HCEC 1CT (cell line): ENCODE results near the gene OR4P4.

Experiments used
- DNase-seq: peaks from one replicate; pipeline ENCODE4 v3.0.0-alpha.2; 2017

OR4P4 gene

DNA sequence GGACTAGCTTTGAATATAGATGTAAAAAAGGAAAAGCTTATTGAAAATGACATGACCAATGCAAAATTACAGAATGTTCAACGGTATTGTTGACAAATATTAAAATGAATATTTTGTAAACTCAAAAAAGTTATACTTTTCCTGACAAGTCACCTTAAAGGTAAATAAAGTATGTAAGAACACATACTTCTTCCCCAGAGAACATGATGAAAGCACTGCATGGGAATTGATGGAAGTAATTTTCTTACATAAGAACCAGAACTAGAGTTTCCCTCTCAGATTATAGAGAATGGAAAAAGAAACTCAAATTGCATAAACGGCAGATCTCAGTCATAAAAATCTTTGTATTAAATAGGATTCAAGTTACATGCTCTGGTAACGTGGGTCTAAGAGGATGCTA, at the start of gene OR4P4:
TSS of gene OR4P4 (plus strand) at position 301 of the 400 bp plus-strand sequence.
- DNase-seq = no peak

DNA sequence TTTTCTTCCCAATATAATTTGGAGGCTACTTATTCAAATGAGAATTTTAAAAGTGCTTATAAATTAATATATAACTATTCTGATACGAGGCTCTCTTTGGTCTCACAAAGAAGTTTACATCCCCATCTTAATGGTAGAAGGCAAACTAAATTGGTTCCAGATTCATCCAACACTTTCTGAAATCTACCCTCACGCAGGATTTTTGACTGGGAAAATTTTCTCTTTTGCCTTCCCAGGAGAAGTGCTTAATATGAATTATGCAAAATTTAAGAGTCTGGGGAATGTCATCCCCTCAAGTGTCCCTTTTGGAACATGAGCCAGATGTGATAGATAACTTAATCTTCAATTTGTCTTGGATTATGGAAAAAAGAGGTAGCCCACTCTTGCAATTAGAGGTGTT, 27.4 kb upstream of the OR4P4 start, which contains the start of gene OR4C11:
TSS of gene OR4C11 (minus strand) at position 101 of the 400 bp plus-strand sequence. CDS start 3,272 bp downstream, outside the sequence.
- no peak for DNase-seq

DNA sequence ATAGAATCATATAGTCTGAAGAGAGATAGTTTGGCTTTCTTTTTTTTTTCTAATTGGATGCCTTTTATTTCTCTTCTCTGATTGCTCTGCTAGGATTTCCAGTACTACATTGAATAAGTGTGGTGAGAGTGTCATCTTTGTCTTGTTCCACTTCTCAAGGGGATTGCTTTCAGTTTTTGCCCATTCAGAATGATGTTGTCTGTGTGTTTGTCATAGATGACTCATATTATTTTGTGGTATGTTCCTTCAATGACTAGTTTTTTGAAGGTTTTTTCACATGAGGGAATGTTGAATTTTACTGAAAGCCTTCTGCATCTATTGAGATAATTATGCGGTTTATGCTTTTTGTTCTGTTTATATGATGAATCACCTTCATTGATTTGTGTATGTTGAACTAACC, 10.4 kb upstream of the OR4P4 start:
- no peak for DNase-seq

DNA sequence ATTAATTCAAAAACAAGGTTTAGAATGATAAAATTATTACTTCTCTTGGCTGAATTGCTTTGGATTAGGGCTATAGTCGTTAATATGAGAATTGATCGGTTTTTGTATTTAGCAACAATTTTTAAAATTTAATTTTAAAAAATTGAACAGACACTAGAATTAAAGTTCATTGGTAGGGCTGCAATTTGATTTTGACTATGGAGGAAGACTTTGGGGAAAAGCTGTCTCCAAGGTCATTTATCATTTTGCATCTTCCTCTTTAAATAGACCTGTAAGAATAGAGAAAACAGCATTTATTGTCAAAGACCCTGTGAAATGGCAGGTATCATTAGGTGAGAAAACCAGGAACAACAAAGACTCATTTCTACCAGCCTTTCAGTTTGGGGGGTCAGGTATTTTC, 13.1 kb downstream of the OR4P4 start, which contains the start of gene OR4S2:
TSS of gene OR4S2 (plus strand) at position 301 of the 400 bp plus-strand sequence. CDS start 2,577 bp downstream, outside the sequence.
- no peak for DNase-seq

DNA sequence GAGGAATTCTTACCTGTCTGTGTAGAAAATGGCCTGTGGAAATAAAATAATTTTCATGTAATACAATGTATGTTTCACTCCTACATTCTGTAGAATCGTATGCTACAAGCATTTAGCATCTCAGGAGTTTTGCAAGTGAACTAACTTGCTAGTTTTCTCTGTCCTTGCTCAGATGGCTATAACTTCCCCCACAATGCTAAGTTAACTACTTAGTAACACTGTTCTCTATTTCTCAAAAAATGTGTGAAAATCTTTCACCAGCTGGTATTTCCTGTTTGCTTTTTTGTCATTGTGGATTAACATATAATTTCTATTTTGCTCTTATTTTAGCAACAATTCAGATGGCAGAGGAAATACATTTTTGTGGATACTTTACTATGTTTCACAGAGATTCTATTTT, 17.6 kb downstream of the OR4P4 start:
- no peak for DNase-seq

DNA sequence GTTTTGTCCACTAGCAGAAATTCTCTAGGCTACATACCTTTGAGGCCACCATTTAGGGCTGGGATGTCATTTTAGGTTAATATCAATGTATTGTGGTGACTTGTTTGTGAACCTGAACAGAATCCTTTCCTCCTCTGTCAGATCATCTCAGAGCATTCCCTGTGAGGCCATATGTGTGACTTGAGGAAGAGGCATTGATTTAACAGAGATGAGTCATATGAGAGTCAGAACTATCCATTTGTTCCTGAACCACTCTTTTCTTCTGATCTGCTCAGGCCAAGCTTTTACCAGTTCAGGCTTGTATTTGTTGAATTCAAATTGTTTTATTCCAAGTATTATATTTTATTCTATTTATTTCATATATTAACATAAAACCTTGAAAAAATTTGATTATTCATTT, 20.2 kb downstream of the OR4P4 start:
- DNase-seq = no peak

DNA sequence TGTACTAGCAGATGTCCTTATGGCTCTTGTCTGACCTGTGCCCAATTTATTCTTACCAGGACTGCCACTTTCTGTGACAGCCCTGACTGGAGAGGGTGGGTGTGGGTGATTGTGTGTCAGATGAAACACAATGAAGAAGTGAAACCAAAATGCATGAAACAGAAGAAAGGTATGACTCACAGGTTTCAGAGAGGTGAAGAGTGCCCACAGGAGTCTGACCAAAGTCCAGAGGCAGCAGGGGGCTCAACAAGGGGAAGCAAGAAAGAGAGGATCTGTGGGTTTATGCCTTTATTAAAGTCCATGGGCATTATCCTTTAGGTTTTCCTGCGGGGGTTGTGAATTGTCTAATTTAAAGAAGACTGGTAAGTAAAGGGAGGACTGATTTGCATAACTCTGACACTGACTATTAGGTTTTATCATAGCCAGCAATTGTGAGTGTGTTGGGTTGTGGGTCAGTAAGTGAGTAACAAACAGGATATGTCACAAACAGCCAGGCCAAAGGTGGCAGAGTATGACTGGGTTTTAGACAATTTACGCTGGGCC, 23.2 kb downstream of the OR4P4 start:
- DNase-seq = no peak

DNA sequence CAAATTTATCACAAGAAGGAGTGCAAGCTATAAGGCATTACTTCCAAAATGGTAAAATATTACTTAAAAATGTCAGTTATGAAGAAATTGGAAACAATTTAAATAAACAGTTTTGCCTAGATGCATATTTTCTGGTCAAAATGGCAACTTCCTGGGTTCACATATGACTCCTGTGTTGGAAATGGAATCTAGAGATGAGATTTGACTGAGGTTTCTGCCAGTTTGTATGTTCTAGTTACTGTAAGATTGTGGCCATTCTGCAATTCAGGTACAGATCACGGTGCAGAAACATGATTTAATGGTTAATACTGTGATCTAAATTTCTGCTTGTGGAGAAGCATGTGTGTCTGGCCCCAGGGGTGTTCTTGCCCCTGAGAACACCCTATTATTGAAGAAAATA, 23.7 kb downstream of the OR4P4 start:
- no peak for DNase-seq

DNA sequence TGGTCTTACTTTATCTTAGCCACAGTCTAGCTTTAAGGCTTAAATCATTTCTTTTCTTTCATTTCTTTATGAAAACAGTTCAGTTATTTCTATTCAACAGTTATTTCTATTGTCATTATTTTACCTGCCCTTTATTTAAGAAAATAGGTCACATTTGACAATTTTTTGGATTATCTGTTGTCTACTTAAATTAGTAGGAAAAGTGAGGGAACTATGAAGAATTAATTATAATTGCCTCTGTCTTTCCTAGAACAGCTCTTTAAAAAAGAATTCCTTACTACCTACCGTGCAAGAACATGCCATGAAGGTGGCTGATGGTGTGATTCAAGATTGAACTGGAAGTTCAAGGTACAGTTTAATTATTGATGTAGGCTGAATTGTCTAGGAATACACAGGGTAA, 27.0 kb downstream of the OR4P4 start, which contains the start of gene OR4C6:
TSS of gene OR4C6 (plus strand) at position 301 of the 400 bp plus-strand sequence. CDS start 2,966 bp downstream, outside the sequence.
- DNase-seq = no peak

DNA sequence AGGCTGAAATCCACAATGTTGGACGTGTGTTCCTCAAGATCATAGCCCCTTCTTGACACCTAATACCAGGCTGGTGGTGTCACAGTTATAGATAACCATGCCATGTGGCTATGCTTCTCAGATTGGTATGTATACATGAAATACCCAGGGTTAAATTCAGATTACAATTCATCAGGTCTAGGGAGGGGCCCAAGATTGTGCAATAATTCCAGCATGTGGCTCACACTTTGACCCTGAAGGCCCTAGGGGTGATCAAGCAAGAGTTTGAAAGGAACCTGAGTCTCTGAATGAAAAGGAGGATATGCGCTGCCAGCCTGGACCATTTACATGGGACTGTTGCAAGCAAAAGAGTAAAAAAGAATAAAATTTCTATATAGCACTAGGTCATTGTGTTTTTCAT, 34.5 kb downstream of the OR4P4 start:
- DNase-seq = no peak

DNA sequence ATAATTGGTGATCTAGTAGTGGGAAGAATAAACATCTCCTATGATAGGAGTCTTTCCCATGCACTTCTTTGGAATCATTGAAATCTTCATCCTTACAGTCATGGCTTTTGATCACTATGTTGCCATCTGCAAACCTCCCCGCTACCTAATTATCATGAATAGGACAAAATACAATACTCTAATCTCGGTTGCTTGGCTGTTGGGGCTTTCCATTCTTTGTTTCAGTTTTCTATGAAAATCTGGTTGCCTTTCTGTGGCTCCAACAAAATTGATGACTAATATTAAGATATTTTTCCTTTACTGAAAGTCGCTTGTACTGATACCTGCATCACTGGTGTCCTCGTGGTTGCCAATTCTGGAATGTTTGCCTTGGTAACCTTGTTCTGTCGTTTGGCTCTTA, 38.9 kb downstream of the OR4P4 start:
- DNase-seq = no peak
